Endothelial cell of umbilical vein (primary cell): ENCODE data around the gene SPP1. TPM values are rescaled to one million over a fixed set of nuclear protein-coding genes. Genes with fewer than 3 reads are reported as not detected.

Source experiments
- BruUV-seq: library from RNA; stranded (reverse); fragments of 400-500 nt; replicated peaks from 2 replicates; lab custom pipeline; 2021; lab: Mats Ljungman, UMichigan
- CTCF ChIA-PET: fragments of 300-600, 350-600 bp; sonication (Branson Sonifier 250); formaldehyde crosslinking; loops from one replicate; lab custom pipeline; 2021; ENCODE audit warnings: antibody characterized with exemption, inconsistent platforms; lab: Charles Lee
- POLR2A ChIA-PET: fragments of 300-600, 350-600 bp; sonication (Branson Sonifier 250); formaldehyde crosslinking; loops from one replicate; lab custom pipeline; 2021; ENCODE audit warnings: antibody characterized with exemption, inconsistent platforms; lab: Charles Lee
- DNase-seq: peaks from one replicate; pipeline ENCODE4 v3.0.0-alpha.2; 2011; ENCODE audit warnings: low read depth, low spot score
- FAIRE-seq: peaks from 2 replicates; lab custom pipeline; 2011; peaks lifted over from hg19 to GRCh38; lab: Jason Lieb, UNC
- H2AFZ ChIP-seq: 2 replicates; pipeline ENCODE4 v1.6.0; 2012; ENCODE audit warnings: low read depth, low read length, control low read depth, inconsistent platforms
- H3K27ac ChIP-seq: 2 replicates; pipeline ENCODE4 v1.5.1; 2011; ENCODE audit warnings: low read depth, mild to moderate bottlenecking, control low read depth, low read length, moderate library complexity; ENCODE audit not compliant: insufficient read depth
- H3K27me3 ChIP-seq, 2 experiments: 2 replicates each; pipeline versions ENCODE4 v1.6.0 to v1.6.1; 2011; ENCODE audit warnings: low read length in 2 of 2, mixed read lengths in 1 of 2; ENCODE audit not compliant: control insufficient read depth in 2 of 2, insufficient read depth in 2 of 2
- H3K36me3 ChIP-seq, 2 experiments: 2 replicates in 1 of 2; 3 replicates in 1 of 2; pipeline ENCODE4 v1.5.1; 2011; ENCODE audit warnings: low read length in 2 of 2, mild to moderate bottlenecking in 1 of 2, moderate library complexity in 1 of 2; ENCODE audit not compliant: control insufficient read depth in 2 of 2, insufficient read depth in 2 of 2; ENCODE audit errors: extremely low read depth in 1 of 2
- H3K4me1 ChIP-seq: 3 replicates; pipeline ENCODE4 v1.5.1; 2011; ENCODE audit warnings: mild to moderate bottlenecking, low read length; ENCODE audit not compliant: control insufficient read depth, insufficient read depth; ENCODE audit errors: extremely low read depth
- H3K4me2 ChIP-seq: 2 replicates; pipeline ENCODE4 v1.6.1; 2011; ENCODE audit warnings: low read length, control low read depth, mixed read lengths; ENCODE audit not compliant: insufficient read depth
- H3K4me3 ChIP-seq, 3 experiments: fragments of 200-600 bp in 1 of 3; sonication (generic), shearing (Covaris generic) in 1 of 3; replicated peaks in 1 of 3; 2 replicates each; pipeline ENCODE4 v1.5.1; 2011 to 2016; ENCODE audit warnings: control low read depth in 3 of 3, low read length in 3 of 3, mild to moderate bottlenecking in 2 of 3, inconsistent platforms in 1 of 3, low read depth in 1 of 3, moderate library complexity in 1 of 3; ENCODE audit not compliant: insufficient read depth in 1 of 3
- H3K79me2 ChIP-seq: 2 replicates; pipeline ENCODE4 v1.6.0; 2012; ENCODE audit warnings: low read length, inconsistent platforms; ENCODE audit not compliant: control insufficient read depth, insufficient read depth
- H3K9ac ChIP-seq: replicated peaks from 2 replicates; pipeline ENCODE3; 2011; ENCODE audit warnings: low read length, control low read depth; ENCODE audit not compliant: insufficient read depth; ENCODE audit errors: extremely low read depth
- H3K9me1 ChIP-seq: replicated peaks from 3 replicates; pipeline ENCODE4 v1.6.0; 2011; ENCODE audit warnings: mild to moderate bottlenecking, low read length; ENCODE audit not compliant: control insufficient read depth, insufficient read depth; ENCODE audit errors: extremely low read depth
- H3K9me3 ChIP-seq: replicated peaks from 2 replicates; pipeline ENCODE4 v1.5.1; 2012; ENCODE audit warnings: low read length, inconsistent platforms; ENCODE audit not compliant: control insufficient read depth, insufficient read depth
- H4K20me1 ChIP-seq: replicated peaks from 2 replicates; pipeline ENCODE3; 2011; ENCODE audit warnings: mild to moderate bottlenecking, low read length; ENCODE audit not compliant: control insufficient read depth, insufficient read depth; ENCODE audit errors: extremely low read depth
- EZH2 ChIP-seq: IDR thresholded peaks from 2 replicates; pipeline ENCODE4 v1.6.1; 2012; ENCODE audit warnings: borderline replicate concordance, low read depth, mild to moderate bottlenecking, moderate library complexity, low read length, inconsistent platforms; ENCODE audit not compliant: severe bottlenecking
- FOS ChIP-seq: IDR thresholded peaks from 2 replicates; pipeline ENCODE4 v1.6.1; 2011; ENCODE audit warnings: mild to moderate bottlenecking, low read length, moderate library complexity, borderline replicate concordance; ENCODE audit not compliant: insufficient read depth
- GATA2 ChIP-seq: IDR thresholded peaks from 2 replicates; pipeline ENCODE4 v1.7.0; 2011; ENCODE audit warnings: low read depth, mild to moderate bottlenecking, moderate library complexity, mixed read lengths, low read length; ENCODE audit not compliant: insufficient read length, insufficient read depth
- JUN ChIP-seq: IDR thresholded peaks from 2 replicates; pipeline ENCODE4 v1.6.1; 2011; ENCODE audit warnings: borderline replicate concordance, low read depth; ENCODE audit not compliant: insufficient read length, insufficient read depth
- MYC ChIP-seq: IDR thresholded peaks from one replicate; pipeline ENCODE4 v1.6.1; 2011; ENCODE audit warnings: mild to moderate bottlenecking, low read depth, low read length
- POLR2A ChIP-seq: IDR thresholded peaks from 2 replicates; pipeline ENCODE4 v1.6.1; 2012; ENCODE audit warnings: low read depth, mild to moderate bottlenecking, control low read depth, low read length
- POLR2AphosphoS5 ChIP-seq: IDR thresholded peaks from 2 replicates; pipeline ENCODE4 v1.6.1; 2012; ENCODE audit warnings: low read depth, mild to moderate bottlenecking, control low read depth, low read length, moderate library complexity; ENCODE audit not compliant: insufficient read depth
- dilution Hi-C: fragments of 300-500 bp; cut with MboI; formaldehyde crosslinking; loops from one replicate; pipeline ENCODE4 v1.15.0; 2019; ENCODE audit warnings: low sequenced_read_pairs; ENCODE audit not compliant: extremely low pct_ligation_motif_present
- intact Hi-C: fragments of 100-400 bp; cut with micrococcal nuclease; formaldehyde crosslinking; loops from one replicate; pipeline ENCODE4 v1.10.0; 2022
- polyA plus RNA-seq, 4 experiments: library from polyadenylated mRNA; depleted of rRNA in 3 of 4; stranded (reverse) in 3 of 4; unstranded in 1 of 4; fragments of >200 nt; gene quantifications; 2 replicates each; pipeline versions ENCODE4 v1.2.1 to v1.2.3, GENCODE V29; 2011 to 2012; ENCODE audit warnings: missing spikeins in 1 of 4
- total RNA-seq: library from RNA; stranded (reverse); gene quantifications from 2 replicates; pipeline ENCODE4 v1.2.3, GENCODE V29; 2021
- TF ChIP-seq, protein P1 (sequence below), 2 donors: IDR thresholded peaks; 1 replicate in 1 of 2; 2 replicates in 1 of 2; pipeline ENCODE4 v1.5.1; 2011; ENCODE audit warnings: low read length in 2 of 2, mild to moderate bottlenecking in 2 of 2, moderate library complexity in 2 of 2, control low read depth in 1 of 2, inconsistent platforms in 1 of 2, low read depth in 1 of 2; ENCODE audit not compliant: insufficient read depth in 1 of 2; ENCODE audit errors: extremely low read depth in 1 of 2
- TF ChIP-seq, protein P2 (sequence below): IDR thresholded peaks from 2 replicates; pipeline ENCODE4 v1.6.1; 2011; ENCODE audit not compliant: insufficient read depth, insufficient read length

SPP1 gene
- total and polyA plus RNA-seq, 2 donors (not counting 3 experiments of a cell fraction or from before 2014, with no cell fraction given), result not detected

DNA sequence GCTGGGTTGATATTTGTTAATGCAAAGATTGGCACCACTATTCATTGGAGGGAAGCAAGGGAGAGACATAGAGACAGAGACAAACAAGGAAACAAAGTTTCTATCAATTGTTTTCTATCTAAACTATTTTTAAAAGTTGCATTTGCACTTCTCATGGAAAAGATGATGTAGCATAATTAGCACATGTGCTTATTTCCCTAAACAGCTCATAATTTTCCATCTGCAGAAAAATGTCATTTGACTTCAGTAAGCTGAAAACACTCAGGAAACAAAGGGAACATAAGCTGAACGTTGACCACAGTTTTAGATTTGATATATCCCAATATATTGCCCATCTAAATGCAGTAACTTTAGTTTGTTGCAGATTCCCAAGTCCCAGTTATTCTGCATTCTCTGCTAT, 18.5 kb upstream of the SPP1 start:
- H3K9me3 ChIP-seq, result no peaks in the 10 kb centered on the region
- TF ChIP-seq GATA2 (no peak), MYC (no peak), JUN (no peak), POLR2AphosphoS5 (no peak), FOS (no peak), EZH2 (no peak), POLR2A (no peak)
- TF ChIP-seq, protein P1, sequence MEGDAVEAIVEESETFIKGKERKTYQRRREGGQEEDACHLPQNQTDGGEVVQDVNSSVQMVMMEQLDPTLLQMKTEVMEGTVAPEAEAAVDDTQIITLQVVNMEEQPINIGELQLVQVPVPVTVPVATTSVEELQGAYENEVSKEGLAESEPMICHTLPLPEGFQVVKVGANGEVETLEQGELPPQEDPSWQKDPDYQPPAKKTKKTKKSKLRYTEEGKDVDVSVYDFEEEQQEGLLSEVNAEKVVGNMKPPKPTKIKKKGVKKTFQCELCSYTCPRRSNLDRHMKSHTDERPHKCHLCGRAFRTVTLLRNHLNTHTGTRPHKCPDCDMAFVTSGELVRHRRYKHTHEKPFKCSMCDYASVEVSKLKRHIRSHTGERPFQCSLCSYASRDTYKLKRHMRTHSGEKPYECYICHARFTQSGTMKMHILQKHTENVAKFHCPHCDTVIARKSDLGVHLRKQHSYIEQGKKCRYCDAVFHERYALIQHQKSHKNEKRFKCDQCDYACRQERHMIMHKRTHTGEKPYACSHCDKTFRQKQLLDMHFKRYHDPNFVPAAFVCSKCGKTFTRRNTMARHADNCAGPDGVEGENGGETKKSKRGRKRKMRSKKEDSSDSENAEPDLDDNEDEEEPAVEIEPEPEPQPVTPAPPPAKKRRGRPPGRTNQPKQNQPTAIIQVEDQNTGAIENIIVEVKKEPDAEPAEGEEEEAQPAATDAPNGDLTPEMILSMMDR (IDR thresholded peaks at IDR 0.05; ENCODE audit: extremely low read depth in 1 of 2, insufficient read depth in 1 of 2, low read depth in 1 of 2, low read length in 2 of 2), result no peak
- TF ChIP-seq, protein P2, sequence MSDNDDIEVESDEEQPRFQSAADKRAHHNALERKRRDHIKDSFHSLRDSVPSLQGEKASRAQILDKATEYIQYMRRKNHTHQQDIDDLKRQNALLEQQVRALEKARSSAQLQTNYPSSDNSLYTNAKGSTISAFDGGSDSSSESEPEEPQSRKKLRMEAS, result no peak
- H4K20me1 ChIP-seq, result no peaks in the 10 kb centered on the region
- no peak overlapping the region for H3K4me2 ChIP-seq
- no peaks in the 10 kb centered on the region for H3K9me1 ChIP-seq
- intact Hi-C loops, result no loop called here
- H3K36me3 ChIP-seq, result no peaks in the 10 kb centered on the region
- FAIRE-seq (no peak), DNase-seq (no peak)
- no peaks in the 10 kb centered on the region for H3K79me2 ChIP-seq
- H3K4me3 ChIP-seq, result no peak overlapping the region
- H2AFZ ChIP-seq, result no peak overlapping the region
- BruUV-seq, result no TSS peak
- H3K9ac ChIP-seq, result no peak overlapping the region
- POLR2A ChIA-PET, result no interaction called here
- no peaks in the 10 kb centered on the region for H3K27me3 ChIP-seq
- CTCF ChIA-PET, result interaction anchor here (2.5 to 6.4 kb wide), 2 partner anchors 11 to 15 kb away, joined by 6 to 38 read pairs; no protein-coding TSS in a partner anchor
- dilution Hi-C loops, result no loop called here
- H3K4me1 ChIP-seq, result no peaks in the 10 kb centered on the region
- no peak overlapping the region for H3K27ac ChIP-seq
